Caco-2 (cell line): Measurements from ENCODE around the gene MICALL2. TPM values are rescaled to one million over a fixed set of nuclear protein-coding genes. Genes with fewer than 3 reads are reported as not detected.

Experiments
- BruUV-seq: library from RNA; stranded (reverse); fragments of 400-500 nt; replicated peaks from 2 replicates; lab custom pipeline; 2021; lab: Mats Ljungman, UMichigan
- CTCF ChIA-PET: fragments of 300-600 bp; sonication (Branson Sonifier 250); formaldehyde crosslinking; loops from one replicate; lab custom pipeline; 2022; ENCODE audit warnings: antibody characterized with exemption; lab: Charles Lee
- POLR2A ChIA-PET: fragments of 300-600 bp; sonication (Branson Sonifier 250); formaldehyde crosslinking; loops from one replicate; lab custom pipeline; 2022; ENCODE audit warnings: antibody characterized with exemption; lab: Charles Lee
- DNase-seq, 2 experiments: peaks; one replicate each; pipeline versions ENCODE4 v3.0.0 to v3.0.0-alpha.2; 2020 to 2022
- H3K27me3 ChIP-seq: replicated peaks from 2 replicates; pipeline ENCODE4 v1.6.0; 2011; ENCODE audit warnings: low read length; ENCODE audit not compliant: control insufficient read depth, insufficient read depth
- H3K36me3 ChIP-seq: 2 replicates; pipeline ENCODE4 v1.5.1; 2011; ENCODE audit warnings: low read length; ENCODE audit not compliant: control insufficient read depth, insufficient read depth
- H3K4me1 ChIP-seq: fragments of 250-450 bp; sonication (Bioruptor Pico); 2 replicates; pipeline ENCODE4 v1.5.1; 2020; ENCODE audit warnings: mild to moderate bottlenecking
- H3K4me3 ChIP-seq: 2 replicates; pipeline ENCODE4 v1.5.1; 2011; ENCODE audit warnings: low read depth, mild to moderate bottlenecking, control low read depth, low read length
- H3K9me3 ChIP-seq: fragments of 250-450 bp; sonication (Bioruptor Pico); 2 replicates; pipeline ENCODE4 v1.5.1; 2020; ENCODE audit warnings: mild to moderate bottlenecking, moderate library complexity
- H3K27ac Mint-ChIP-seq: one replicate; pipeline ENCODE4 v1.8.0; 2022; ENCODE audit warnings: mixed read lengths; ENCODE audit not compliant: unreplicated experiment
- H3K27me3 Mint-ChIP-seq: one replicate; pipeline ENCODE4 v1.8.0; 2022; ENCODE audit warnings: mixed read lengths; ENCODE audit not compliant: insufficient read depth, unreplicated experiment
- H3K36me3 Mint-ChIP-seq: one replicate; pipeline ENCODE4 v1.8.0; 2022; ENCODE audit warnings: mild to moderate bottlenecking, mixed read lengths; ENCODE audit not compliant: insufficient read depth, unreplicated experiment
- H3K4me1 Mint-ChIP-seq: one replicate; pipeline ENCODE4 v1.8.0; 2022; ENCODE audit warnings: low read depth, mixed read lengths; ENCODE audit not compliant: unreplicated experiment
- H3K4me3 Mint-ChIP-seq: one replicate; pipeline ENCODE4 v1.8.0; 2022; ENCODE audit warnings: mild to moderate bottlenecking, moderate library complexity, mixed read lengths; ENCODE audit not compliant: unreplicated experiment
- H3K9me3 Mint-ChIP-seq: one replicate; pipeline ENCODE4 v1.8.0; 2022; ENCODE audit warnings: mixed read lengths; ENCODE audit not compliant: unreplicated experiment
- intact Hi-C: fragments of 100-400 bp; cut with micrococcal nuclease; formaldehyde crosslinking; loops from one replicate; pipeline ENCODE4 v1.10.0; 2022; ENCODE audit not compliant: unreplicated experiment
- total RNA-seq: library from RNA; stranded (reverse); gene quantifications from 2 replicates; pipeline ENCODE4 v1.2.3, GENCODE V29; 2022
- TF ChIP-seq, protein P1 (sequence below), 2 experiments: fragments of 200-600 bp in 1 of 2; IDR thresholded peaks; 1 replicate in 1 of 2; 2 replicates in 1 of 2; pipeline versions ENCODE4 v1.5.1 to v1.8.0; 2011 to 2022; ENCODE audit warnings: antibody characterized with exemption in 1 of 2, control low read depth in 1 of 2, inconsistent platforms in 1 of 2, low read depth in 1 of 2, low read length in 1 of 2, mild to moderate bottlenecking in 1 of 2, moderate library complexity in 1 of 2; ENCODE audit not compliant: insufficient read depth in 1 of 2, severe bottlenecking in 1 of 2, unreplicated experiment in 1 of 2

MICALL2 gene
- total RNA-seq, 1 experiment from 2014 or later, result 14.7 TPM

DNA sequence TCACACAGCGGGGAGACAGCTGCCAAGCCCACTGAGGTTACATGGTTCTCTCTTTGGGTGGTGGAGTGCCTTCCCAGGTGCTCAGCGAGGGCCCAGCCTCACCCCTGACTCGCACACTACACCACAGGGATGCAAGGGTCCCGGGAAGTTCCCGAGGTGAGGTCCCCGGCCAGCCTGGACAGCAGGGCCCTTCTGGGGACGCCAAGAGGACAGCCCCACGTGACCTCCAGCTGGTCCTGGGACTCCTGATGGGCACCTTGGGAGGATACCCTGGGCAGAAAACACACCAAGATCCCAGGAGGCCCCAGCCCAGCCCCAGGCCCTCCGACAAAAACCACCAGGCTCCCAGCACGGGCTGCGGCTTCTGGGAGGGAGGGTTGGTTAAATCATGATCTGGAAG lies 8.3 kb downstream of the MICALL2 start:
- H3K27me3 Mint-ChIP-seq, result no peaks in the 10 kb centered on the region
- H3K4me1 Mint-ChIP-seq, result no peaks in the 10 kb centered on the region
- ChIA-PET POLR2A (no interaction called here), CTCF (no interaction called here)
- H3K9me3 ChIP-seq, result no peaks in the 10 kb centered on the region
- no peaks in the 10 kb centered on the region for H3K9me3 Mint-ChIP-seq
- peaks cover 4% of the 10 kb centered on the region for H3K36me3 Mint-ChIP-seq
- no peaks in the 10 kb centered on the region for H3K27me3 ChIP-seq
- H3K4me3 Mint-ChIP-seq, result no peak overlapping the region
- peaks cover 10% of the 10 kb centered on the region for H3K4me1 ChIP-seq
- DNase-seq, result no peak
- TF ChIP-seq, protein P1, sequence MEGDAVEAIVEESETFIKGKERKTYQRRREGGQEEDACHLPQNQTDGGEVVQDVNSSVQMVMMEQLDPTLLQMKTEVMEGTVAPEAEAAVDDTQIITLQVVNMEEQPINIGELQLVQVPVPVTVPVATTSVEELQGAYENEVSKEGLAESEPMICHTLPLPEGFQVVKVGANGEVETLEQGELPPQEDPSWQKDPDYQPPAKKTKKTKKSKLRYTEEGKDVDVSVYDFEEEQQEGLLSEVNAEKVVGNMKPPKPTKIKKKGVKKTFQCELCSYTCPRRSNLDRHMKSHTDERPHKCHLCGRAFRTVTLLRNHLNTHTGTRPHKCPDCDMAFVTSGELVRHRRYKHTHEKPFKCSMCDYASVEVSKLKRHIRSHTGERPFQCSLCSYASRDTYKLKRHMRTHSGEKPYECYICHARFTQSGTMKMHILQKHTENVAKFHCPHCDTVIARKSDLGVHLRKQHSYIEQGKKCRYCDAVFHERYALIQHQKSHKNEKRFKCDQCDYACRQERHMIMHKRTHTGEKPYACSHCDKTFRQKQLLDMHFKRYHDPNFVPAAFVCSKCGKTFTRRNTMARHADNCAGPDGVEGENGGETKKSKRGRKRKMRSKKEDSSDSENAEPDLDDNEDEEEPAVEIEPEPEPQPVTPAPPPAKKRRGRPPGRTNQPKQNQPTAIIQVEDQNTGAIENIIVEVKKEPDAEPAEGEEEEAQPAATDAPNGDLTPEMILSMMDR (IDR thresholded peaks at IDR 0.05; ENCODE audit: insufficient read depth in 1 of 2, low read depth in 1 of 2, low read length in 1 of 2, severe bottlenecking in 1 of 2, unreplicated experiment in 1 of 2), result no peak
- no peak overlapping the region for H3K4me3 ChIP-seq
- intact Hi-C loops, result no loop called here
- BruUV-seq, result no TSS peak
- H3K36me3 ChIP-seq, result no peaks in the 10 kb centered on the region
- H3K27ac Mint-ChIP-seq, result no peak overlapping the region

DNA sequence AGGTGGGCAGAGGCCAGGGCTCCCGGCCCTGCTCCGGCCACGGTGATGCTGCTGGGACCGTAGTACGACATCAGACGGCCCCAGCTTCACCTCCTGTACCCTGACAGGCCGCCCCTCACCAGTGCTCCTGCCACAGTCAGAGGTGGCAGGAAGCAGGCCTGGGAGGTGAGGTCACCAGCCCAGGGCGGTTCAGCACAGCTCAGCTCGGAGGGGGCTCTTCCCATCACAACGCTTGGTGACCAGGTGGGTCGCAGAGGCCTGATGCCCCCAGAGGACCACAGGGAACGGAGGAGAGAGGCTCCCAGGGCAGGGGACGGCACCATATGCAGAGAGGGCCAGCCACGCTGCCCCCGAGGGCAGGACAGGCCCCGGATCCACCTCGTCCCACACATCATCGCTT lies 8.8 kb downstream of the MICALL2 start:
- ChIA-PET POLR2A (no interaction called here), CTCF (interaction anchor here (0.6 kb wide), 1 partner anchor 134 kb away, joined by 3 read pairs; no protein-coding TSS in a partner anchor)
- H3K27me3 ChIP-seq, result no peaks in the 10 kb centered on the region
- H3K9me3 ChIP-seq, result no peaks in the 10 kb centered on the region
- H3K4me1 ChIP-seq, result peaks cover 8% of the 10 kb centered on the region
- H3K4me3 ChIP-seq, result no peak overlapping the region
- no peaks in the 10 kb centered on the region for H3K36me3 ChIP-seq
- intact Hi-C loops, result no loop called here
- Mint-ChIP-seq H3K27ac (no peak overlapping the region), H3K36me3 (peaks cover 6% of the 10 kb centered on the region), H3K4me1 (no peaks in the 10 kb centered on the region), H3K4me3 (no peak overlapping the region), H3K27me3 (no peaks in the 10 kb centered on the region), H3K9me3 (no peaks in the 10 kb centered on the region)
- BruUV-seq, result no TSS peak
- TF ChIP-seq, protein P1 (IDR thresholded peaks at IDR 0.05; ENCODE audit: insufficient read depth in 1 of 2, low read depth in 1 of 2, low read length in 1 of 2, severe bottlenecking in 1 of 2, unreplicated experiment in 1 of 2), result no peak
- DNase-seq, result no peak

DNA sequence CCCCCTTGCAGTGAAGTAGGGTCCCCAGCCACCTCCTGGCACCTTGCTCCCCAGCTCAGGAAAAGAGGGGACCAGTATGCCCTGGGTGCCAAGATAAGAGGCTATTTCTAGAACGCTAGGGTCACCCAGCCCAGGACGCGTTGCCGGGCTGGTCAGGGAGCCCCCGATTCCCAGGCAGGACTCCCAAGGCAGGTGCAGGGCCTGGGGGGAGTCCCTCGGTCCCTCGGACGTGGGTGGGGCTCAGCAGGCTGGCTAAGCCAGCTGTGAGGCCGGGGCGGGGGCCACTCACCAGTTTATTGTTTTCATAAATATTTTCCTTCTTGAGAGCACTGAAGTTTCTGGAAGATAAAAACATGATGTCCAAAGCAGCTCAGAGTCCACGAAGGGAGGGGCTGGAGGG lies 9.3 kb downstream of the MICALL2 start:
- peaks cover 6% of the 10 kb centered on the region for H3K36me3 Mint-ChIP-seq
- H3K27me3 ChIP-seq, result no peaks in the 10 kb centered on the region
- no peak for DNase-seq
- no peaks in the 10 kb centered on the region for H3K9me3 Mint-ChIP-seq
- CTCF ChIA-PET, result interaction anchor here (0.6 kb wide), 1 partner anchor 134 kb away, joined by 3 read pairs; no protein-coding TSS in a partner anchor
- no peaks in the 10 kb centered on the region for H3K36me3 ChIP-seq
- peaks cover 3% of the 10 kb centered on the region; the same call in 1 of the 2 replicates for H3K4me1 ChIP-seq
- H3K9me3 ChIP-seq, result no peaks in the 10 kb centered on the region
- no peak overlapping the region for H3K4me3 Mint-ChIP-seq
- intact Hi-C loops, result no loop called here
- H3K27me3 Mint-ChIP-seq, result no peaks in the 10 kb centered on the region
- no peaks in the 10 kb centered on the region for H3K4me1 Mint-ChIP-seq
- TF ChIP-seq, protein P1 (IDR thresholded peaks at IDR 0.05; ENCODE audit: insufficient read depth in 1 of 2, low read depth in 1 of 2, low read length in 1 of 2, severe bottlenecking in 1 of 2, unreplicated experiment in 1 of 2), result no peak
- H3K4me3 ChIP-seq, result no peak overlapping the region
- POLR2A ChIA-PET, result no interaction called here
- H3K27ac Mint-ChIP-seq, result no peak overlapping the region
- no TSS peak for BruUV-seq
